Motor neuron (in vitro differentiated cells): Measurements from ENCODE around the gene DNAJC15. TPM values are rescaled to one million over a fixed set of nuclear protein-coding genes. Genes with fewer than 3 reads are reported as not detected.

Experiments used
- ATAC-seq, 8 experiments: fragments of 200-7000 bp; cut with Tn5 transposase; replicated peaks in 6 of 8; 2 replicates each; pipeline ENCODE4 v1.8.0; 2021; ENCODE audit warnings: mild to moderate bottlenecking in 8 of 8, moderate library complexity in 8 of 8
- H3K27ac ChIP-seq, 2 donors: fragments of 250-450 bp; sonication (Bioruptor Pico); 2 replicates each; pipeline ENCODE4 v1.9.0; 2021; ENCODE audit warnings: antibody characterized with exemption in 2 of 2, mild to moderate bottlenecking in 2 of 2, moderate library complexity in 1 of 2
- H3K4me1 ChIP-seq, 2 donors: fragments of 250-450 bp; sonication (Bioruptor Pico); replicated peaks in 1 of 2; 2 replicates each; pipeline ENCODE4 v1.6.1; 2021; ENCODE audit warnings: antibody characterized with exemption in 2 of 2, mild to moderate bottlenecking in 2 of 2, moderate library complexity in 1 of 2
- H3K4me3 ChIP-seq, 5 donors: fragments of 250-450 bp; sonication (Bioruptor Pico); 2 replicates each; pipeline ENCODE4 v1.9.0; 2021; ENCODE audit warnings: antibody characterized with exemption in 5 of 5, mild to moderate bottlenecking in 5 of 5, moderate library complexity in 4 of 5
- WGBS, 10 experiments: fragments of 450-650 bp; shearing (Covaris generic); methylation state at CpG; one replicate each; pipeline ENCODE4 v1.0.0; 2022; 5-methylcytosine and 5-hydroxymethylcytosine counted together
- in situ Hi-C, 9 experiments: fragments of 400-800 bp; cut with MboI; loops; one replicate each; pipeline ENCODE4 v1.15.0; 2021; ENCODE audit warnings: low sequenced_read_pairs in 9 of 9, low pct_unique_long_range_greater_than_20kb in 2 of 9; ENCODE audit not compliant: unreplicated experiment in 9 of 9
- total RNA-seq, 8 experiments: library from RNA; unstranded; fragments of 300-600 nt; gene quantifications; 2 replicates each; pipeline versions ENCODE4 v1.2.3 to v1.2.4, GENCODE V29; 2022

DNAJC15 gene
- total RNA-seq, 8 experiments from 2014 or later, result 0.13 to 14.4 (median 1.9) TPM

- H3K4me3 ChIP-seq, result no peak overlapping the region
- peak; percentile 26 to 97 (median 73) for ATAC-seq
- in situ Hi-C loops, result no loop called here
- H3K27ac ChIP-seq, result no peak overlapping the region
- H3K4me1 ChIP-seq, result peaks cover 7 to 9% of the 10 kb centered on the region in 2 donors
- WGBS, 10 experiments, result 0 to 50% (median 43%) methylated on average over 1 to 3 of the region's 3 CpGs; no CpG with 5 or more reads in 4 of the 10 experiments
Measured at GRCh38 chr13:43159026-43159461, 135.7 kb downstream of the DNAJC15 start.

Other genes starting within 250 kb of the DNAJC15 start
- gene FAM216B, start 242.0 kb upstream of the DNAJC15 start, total RNA-seq, result 10 to 100 TPM in 1 of 8 experiments, under 1 TPM in 6, not detected in 1; 0.05 to 11.5 (median 0.17) TPM
- 1 to 10 TPM in 3 of 8 experiments, under 1 TPM in 5; 0.05 to 8.8 (median 0.40) TPM for gene EPSTI1, start 31.3 kb upstream of the DNAJC15 start, total RNA-seq